Neutrophil (primary cell): ENCODE results near the gene MYT1.
"Not testable (repeated sequence)": the region's sequence is repeated elsewhere in the genome, so short reads cannot be mapped to it uniquely, and the experiment has no call there.

Experiments
- H3K27ac ChIP-seq: fragments of 200-600 bp; sonication (generic); 2 replicates; pipeline ENCODE4 v1.5.1; 2016; ENCODE audit warnings: mild to moderate bottlenecking, moderate library complexity
- H3K27me3 ChIP-seq: fragments of 200-600 bp; sonication (generic); 2 replicates; pipeline ENCODE4 v1.6.0; 2016; ENCODE audit warnings: mild to moderate bottlenecking
- H3K36me3 ChIP-seq: fragments of 200-600 bp; sonication (generic); 2 replicates; pipeline ENCODE4 v1.5.1; 2017
- H3K4me1 ChIP-seq, 2 experiments: fragments of 200-600 bp in 1 of 2; sonication (generic) in 1 of 2; 1 replicate in 1 of 2; 2 replicates in 1 of 2; pipeline versions ENCODE4 v1.5.1 to v1.6.1; 2013 to 2016; ENCODE audit warnings: low read depth in 1 of 2, low read length in 1 of 2, mild to moderate bottlenecking in 1 of 2, moderate library complexity in 1 of 2; ENCODE audit not compliant: control insufficient read depth in 1 of 2, insufficient read depth in 1 of 2
- H3K4me3 ChIP-seq, 2 experiments: fragments of 200-600 bp in 1 of 2; sonication (generic) in 1 of 2; 1 replicate in 1 of 2; 2 replicates in 1 of 2; pipeline ENCODE4 v1.5.1; 2013 to 2016; ENCODE audit warnings: low read depth in 1 of 2, low read length in 1 of 2, mild to moderate bottlenecking in 1 of 2, moderate library complexity in 1 of 2
- H3K9me3 ChIP-seq: fragments of 200-600 bp; sonication (generic); 2 replicates; pipeline ENCODE4 v1.5.1; 2016
- TF ChIP-seq, protein P1 (sequence below): fragments of 200-600 bp; sonication (generic); IDR thresholded peaks from 2 replicates; pipeline ENCODE4 v1.5.1; 2016; ENCODE audit warnings: antibody characterized with exemption

The MYT1 gene

DNA sequence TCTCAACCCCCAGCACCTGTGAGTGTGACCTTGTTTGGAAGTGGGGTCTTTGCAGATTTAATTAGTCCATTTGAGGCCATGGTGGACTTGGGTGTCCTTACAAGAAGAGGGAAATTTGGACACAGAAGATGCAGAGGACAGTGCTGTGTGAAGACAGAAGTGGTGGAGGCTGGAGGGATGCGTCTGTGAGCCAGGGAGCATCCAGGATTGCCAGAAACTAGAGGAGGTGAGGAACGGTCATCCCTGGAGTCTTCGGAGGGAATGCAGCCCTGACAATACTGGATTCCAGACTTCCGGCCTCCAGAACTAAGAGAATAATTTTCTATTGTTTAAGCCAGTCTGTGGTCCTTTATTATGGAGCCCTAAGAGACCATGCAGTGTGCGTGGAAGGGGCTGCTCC, 34.0 kb upstream of the MYT1 start:
- TF ChIP-seq, protein P1, sequence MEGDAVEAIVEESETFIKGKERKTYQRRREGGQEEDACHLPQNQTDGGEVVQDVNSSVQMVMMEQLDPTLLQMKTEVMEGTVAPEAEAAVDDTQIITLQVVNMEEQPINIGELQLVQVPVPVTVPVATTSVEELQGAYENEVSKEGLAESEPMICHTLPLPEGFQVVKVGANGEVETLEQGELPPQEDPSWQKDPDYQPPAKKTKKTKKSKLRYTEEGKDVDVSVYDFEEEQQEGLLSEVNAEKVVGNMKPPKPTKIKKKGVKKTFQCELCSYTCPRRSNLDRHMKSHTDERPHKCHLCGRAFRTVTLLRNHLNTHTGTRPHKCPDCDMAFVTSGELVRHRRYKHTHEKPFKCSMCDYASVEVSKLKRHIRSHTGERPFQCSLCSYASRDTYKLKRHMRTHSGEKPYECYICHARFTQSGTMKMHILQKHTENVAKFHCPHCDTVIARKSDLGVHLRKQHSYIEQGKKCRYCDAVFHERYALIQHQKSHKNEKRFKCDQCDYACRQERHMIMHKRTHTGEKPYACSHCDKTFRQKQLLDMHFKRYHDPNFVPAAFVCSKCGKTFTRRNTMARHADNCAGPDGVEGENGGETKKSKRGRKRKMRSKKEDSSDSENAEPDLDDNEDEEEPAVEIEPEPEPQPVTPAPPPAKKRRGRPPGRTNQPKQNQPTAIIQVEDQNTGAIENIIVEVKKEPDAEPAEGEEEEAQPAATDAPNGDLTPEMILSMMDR: no peak
- Histone ChIP-seq H3K27ac (no peak overlapping the region), H3K27me3 (peaks cover 37% of the 10 kb centered on the region), H3K4me1 (no peaks in the 10 kb centered on the region), H3K4me3 (no peak overlapping the region), H3K36me3 (no peaks in the 10 kb centered on the region), H3K9me3 (no peaks in the 10 kb centered on the region)

DNA sequence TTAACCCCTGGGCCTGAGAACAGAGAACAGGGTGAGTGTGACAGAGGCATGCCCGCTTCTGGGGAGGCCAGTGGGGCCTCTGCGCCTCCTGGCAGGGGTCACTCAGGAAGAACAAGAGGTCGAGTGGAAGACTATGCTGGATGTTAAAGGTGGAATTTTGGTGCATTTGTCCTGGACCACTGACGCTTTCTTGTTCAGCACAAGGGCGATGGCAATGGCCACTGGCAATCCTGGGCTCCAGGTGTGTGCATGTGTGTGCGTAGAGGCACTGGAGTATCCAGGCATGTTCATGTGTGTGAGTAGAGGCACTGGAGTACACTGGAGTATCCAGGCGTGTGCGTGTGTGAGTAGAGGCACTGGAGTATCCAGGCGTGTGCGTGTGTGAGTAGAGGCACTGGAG, 33.4 kb upstream of the MYT1 start:
- no peak overlapping the region for H3K4me3 ChIP-seq
- no peak overlapping the region for H3K27ac ChIP-seq
- TF ChIP-seq, protein P1: no peak
- H3K36me3 ChIP-seq: no peaks in the 10 kb centered on the region
- no peaks in the 10 kb centered on the region for H3K4me1 ChIP-seq
- peaks cover 31% of the 10 kb centered on the region for H3K27me3 ChIP-seq
- no peaks in the 10 kb centered on the region for H3K9me3 ChIP-seq

DNA sequence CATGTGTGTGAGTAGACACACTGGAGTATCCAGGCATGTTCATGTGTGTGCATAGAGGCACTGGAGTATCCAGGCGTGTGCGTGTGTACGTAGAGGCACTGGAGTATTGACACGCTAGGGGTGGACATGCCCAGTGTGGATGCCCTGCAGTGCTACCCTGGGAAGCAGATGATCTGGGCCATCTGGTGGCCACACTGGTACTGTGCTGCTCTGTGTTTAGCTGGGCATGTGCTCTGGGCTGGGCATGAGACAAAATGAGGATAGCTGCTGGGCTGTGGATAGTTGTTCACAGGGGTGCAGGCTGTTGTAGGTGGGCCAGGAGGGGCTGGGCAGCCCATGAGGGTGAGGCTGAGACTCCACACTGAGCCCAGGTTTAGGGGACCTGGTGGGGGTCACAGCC, 32.8 kb upstream of the MYT1 start:
- Histone ChIP-seq H3K36me3 (no peaks in the 10 kb centered on the region), H3K9me3 (no peaks in the 10 kb centered on the region), H3K4me3 (no peak overlapping the region), H3K27me3 (peaks cover 26% of the 10 kb centered on the region), H3K27ac (no peak overlapping the region), H3K4me1 (no peaks in the 10 kb centered on the region)
- TF ChIP-seq, protein P1: no peak

DNA sequence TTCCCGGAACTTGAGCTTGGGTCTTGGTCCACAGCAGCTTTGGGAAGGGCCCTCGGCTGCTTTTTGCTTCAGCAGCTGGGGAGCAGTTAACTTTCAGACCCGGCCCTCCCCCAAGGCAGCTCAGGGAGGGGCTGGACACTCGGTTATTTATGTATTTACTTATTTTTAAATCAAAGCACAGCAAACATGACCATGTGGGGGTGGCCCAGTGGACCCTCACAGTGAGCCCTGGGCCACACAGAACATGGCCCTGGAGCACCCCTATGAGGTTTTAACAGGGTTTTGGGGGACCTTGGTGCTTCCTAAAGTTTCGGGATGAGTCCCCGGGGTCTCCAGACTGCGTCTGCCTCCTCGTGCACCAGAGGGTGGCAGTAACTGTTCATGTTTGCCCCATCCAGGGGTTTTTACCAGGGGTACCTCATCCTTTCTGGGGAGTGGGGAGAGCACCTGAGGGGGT, 30.3 kb upstream of the MYT1 start:
- peaks cover 11% of the 10 kb centered on the region for H3K27me3 ChIP-seq
- H3K27ac ChIP-seq: no peak overlapping the region
- H3K4me3 ChIP-seq: no peak overlapping the region
- no peaks in the 10 kb centered on the region for H3K9me3 ChIP-seq
- TF ChIP-seq, protein P1: no peak
- no peaks in the 10 kb centered on the region for H3K4me1 ChIP-seq
- H3K36me3 ChIP-seq: no peaks in the 10 kb centered on the region

DNA sequence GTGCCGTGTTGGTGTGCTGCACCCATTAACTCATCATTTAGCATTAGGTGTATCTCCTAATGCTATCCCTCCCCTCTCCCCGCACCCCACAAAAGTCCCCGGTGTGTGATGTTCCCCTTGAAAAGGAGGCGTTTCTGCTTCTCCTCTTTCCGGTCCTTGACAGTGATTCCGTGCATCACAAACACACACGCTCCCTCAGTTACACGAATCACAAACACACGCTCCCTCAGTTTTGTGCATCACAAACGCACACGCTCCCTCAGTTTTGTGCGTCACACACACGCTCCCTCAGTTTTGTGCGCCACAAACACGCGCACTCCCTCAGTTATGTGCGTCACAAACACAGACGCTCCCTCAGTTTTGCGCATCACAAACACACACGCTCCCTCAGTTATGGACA, 29.5 kb upstream of the MYT1 start:
- H3K4me1 ChIP-seq, H3K27ac ChIP-seq, H3K27me3 ChIP-seq, H3K9me3 ChIP-seq, H3K36me3 ChIP-seq, H3K4me3 ChIP-seq: not testable (repeated sequence)

DNA sequence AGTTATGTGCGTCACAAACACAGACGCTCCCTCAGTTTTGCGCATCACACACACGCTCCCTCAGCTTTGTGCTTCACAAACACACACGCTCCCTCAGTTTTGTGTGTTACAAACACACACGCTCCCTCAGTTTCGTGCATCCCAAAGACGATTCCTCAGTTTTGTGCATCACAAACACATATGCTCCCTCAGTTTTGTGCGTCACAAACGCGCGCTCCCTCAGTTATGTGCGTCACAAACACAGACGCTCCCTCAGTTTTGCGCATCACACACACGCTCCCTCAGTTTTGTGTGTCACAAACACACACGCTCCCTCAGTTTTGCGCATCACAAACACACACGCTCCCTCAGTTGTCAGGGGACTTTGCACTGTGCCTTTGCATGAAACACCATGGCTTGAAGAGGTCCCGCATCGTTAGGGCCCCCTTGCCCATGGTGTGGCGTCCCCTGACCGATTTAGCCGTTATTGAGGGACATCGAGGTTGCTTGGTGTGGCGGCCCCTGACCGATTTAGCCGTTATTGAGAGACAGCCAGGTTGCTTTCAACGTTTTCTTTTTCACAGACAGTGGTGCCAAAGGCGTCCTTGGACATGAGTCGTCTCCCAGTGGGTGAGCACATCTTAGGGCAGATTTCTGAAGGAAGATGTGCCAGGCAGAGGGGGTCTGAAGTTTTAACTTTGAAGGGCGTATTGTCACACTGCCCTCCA, 28.1 kb upstream of the MYT1 start:
- no peak overlapping the region for H3K4me3 ChIP-seq
- no peaks in the 10 kb centered on the region for H3K27me3 ChIP-seq
- TF ChIP-seq, protein P1: no peak
- no peaks in the 10 kb centered on the region for H3K9me3 ChIP-seq
- no peaks in the 10 kb centered on the region for H3K36me3 ChIP-seq
- H3K27ac ChIP-seq: no peak overlapping the region
- H3K4me1 ChIP-seq: no peaks in the 10 kb centered on the region
